Psoas muscle (tissue), 8 donors: Measurements from ENCODE around the gene SCAPER. TPM values are rescaled to one million over a fixed set of nuclear protein-coding genes. Genes with fewer than 3 reads are reported as not detected.

Source experiments
- ATAC-seq, 4 donors: fragments of 200-7000 bp; cut with Tn5 transposase; one replicate each; pipeline ENCODE4 v1.9.1; 2020; ENCODE audit warnings: moderate library complexity in 3 of 4, mild to moderate bottlenecking in 2 of 4
- DNase-seq, 2 donors: peaks; one replicate each; pipeline ENCODE4 v3.0.0-alpha.2; 2020
- H3K27ac ChIP-seq: fragments of 200-600 bp; one replicate; pipeline ENCODE4 v1.8.0; 2022
- H3K27me3 ChIP-seq, 3 donors: fragments of 200-600 bp in 1 of 3; one replicate each; pipeline versions ENCODE4 v1.6.1 to v1.8.0; 2013 to 2022; ENCODE audit warnings: low read length in 2 of 3, mild to moderate bottlenecking in 2 of 3, moderate library complexity in 1 of 3; ENCODE audit not compliant: insufficient read depth in 3 of 3
- H3K36me3 ChIP-seq, 2 donors: fragments of 200-600 bp in 1 of 2; one replicate each; pipeline versions ENCODE4 v1.6.1 to v1.8.0; 2013 to 2022; ENCODE audit warnings: low read depth in 1 of 2, mild to moderate bottlenecking in 1 of 2, moderate library complexity in 1 of 2; ENCODE audit not compliant: insufficient read depth in 1 of 2
- H3K4me1 ChIP-seq: fragments of 200-600 bp; one replicate; pipeline ENCODE4 v1.8.0; 2022
- H3K4me3 ChIP-seq: fragments of 200-600 bp; one replicate; pipeline ENCODE4 v1.8.0; 2022; ENCODE audit warnings: mild to moderate bottlenecking
- H3K9me3 ChIP-seq: fragments of 200-600 bp; one replicate; pipeline ENCODE4 v1.8.0; 2022
- WGBS, 3 donors: extraction: QIAGEN DNeasy Blood & Tissue Kit; methylation state at CpG; one replicate each; pipeline versions ENCODE4 v1.1.6 to v1.1.7; 2013; 5-methylcytosine and 5-hydroxymethylcytosine counted together
- intact Hi-C, 2 donors: fragments of 100-400 bp; cut with DNase I; formaldehyde crosslinking; loops; one replicate each; pipeline versions ENCODE4 v1.11.0 to v1.14.2; 2022
- polyA plus RNA-seq, 3 donors: library from polyadenylated mRNA; stranded (reverse); fragments of 200-250 nt; gene quantifications; one replicate each; pipeline ENCODE4 v1.2.3, GENCODE V29; 2013
- total RNA-seq, 4 donors: library from RNA; stranded (reverse); fragmentation: NEBNext Ultra II Directional in 2 of 4; extraction: Animal tissue kit (Norgen Biotek cat#: 25700) in 2 of 4; gene quantifications; one replicate each; pipeline versions ENCODE4 v1.2.1 to v1.2.4, GENCODE V29; 2021 to 2023
- TF ChIP-seq, protein P1 (sequence below): fragments of 200-600 bp; IDR thresholded peaks from one replicate; pipeline ENCODE4 v1.8.0; 2022; ENCODE audit warnings: antibody characterized with exemption
- donor health status: healthy with polysubstance abuse.
- donor health status: DM: no; HTN: no; CAD: no; lungs with moderate emphysema.
- donor health status: Bipolar disorder and iron deficiency.
- donor health status: healthy.
- donor health status: DM: yes; HTN: yes; CAD: no.
- donor health status: DM: no; HTN: no; CAD: no.
- donor health status: DM: no; HTN: no; CAD: no.
- donor health status: DM: yes; HTN: yes; CAD: no.

The SCAPER gene
- total and polyA plus RNA-seq, 7 donors = 4.1 to 28.7 (median 20.0) TPM

DNA sequence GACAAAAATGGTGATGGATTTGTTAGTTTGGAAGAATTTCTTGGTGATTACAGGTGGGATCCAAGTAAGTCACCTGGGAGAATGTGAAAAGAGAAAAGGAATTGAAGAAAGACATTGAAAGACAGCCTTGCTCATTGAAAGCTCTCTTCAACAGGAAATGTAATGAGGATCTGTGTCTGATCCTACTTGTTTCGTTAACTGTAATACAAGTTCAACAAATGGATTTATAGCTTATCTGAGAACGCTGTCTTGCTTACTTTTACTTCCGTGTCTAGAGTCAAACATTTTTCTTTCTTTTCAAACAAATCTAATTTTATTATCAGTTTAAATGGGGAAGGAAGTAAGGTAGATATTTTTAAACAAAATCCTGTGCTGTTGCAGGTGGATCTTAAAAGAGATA, 42.3 kb upstream of the SCAPER start:
- Histone ChIP-seq H3K4me1 (no peaks in the 10 kb centered on the region), H3K27ac (no peak overlapping the region), H3K27me3 (no peaks in the 10 kb centered on the region), H3K9me3 (no peaks in the 10 kb centered on the region), H3K4me3 (no peak overlapping the region), H3K36me3 (peaks cover 0 to 70% of the 10 kb centered on the region in 2 donors)
- ATAC-seq = no peak
- no peak for DNase-seq
- 88 to 95% (median 93%) methylated on average over 3 of the region's 3 CpGs for WGBS, 3 donors
- TF ChIP-seq, protein P1, sequence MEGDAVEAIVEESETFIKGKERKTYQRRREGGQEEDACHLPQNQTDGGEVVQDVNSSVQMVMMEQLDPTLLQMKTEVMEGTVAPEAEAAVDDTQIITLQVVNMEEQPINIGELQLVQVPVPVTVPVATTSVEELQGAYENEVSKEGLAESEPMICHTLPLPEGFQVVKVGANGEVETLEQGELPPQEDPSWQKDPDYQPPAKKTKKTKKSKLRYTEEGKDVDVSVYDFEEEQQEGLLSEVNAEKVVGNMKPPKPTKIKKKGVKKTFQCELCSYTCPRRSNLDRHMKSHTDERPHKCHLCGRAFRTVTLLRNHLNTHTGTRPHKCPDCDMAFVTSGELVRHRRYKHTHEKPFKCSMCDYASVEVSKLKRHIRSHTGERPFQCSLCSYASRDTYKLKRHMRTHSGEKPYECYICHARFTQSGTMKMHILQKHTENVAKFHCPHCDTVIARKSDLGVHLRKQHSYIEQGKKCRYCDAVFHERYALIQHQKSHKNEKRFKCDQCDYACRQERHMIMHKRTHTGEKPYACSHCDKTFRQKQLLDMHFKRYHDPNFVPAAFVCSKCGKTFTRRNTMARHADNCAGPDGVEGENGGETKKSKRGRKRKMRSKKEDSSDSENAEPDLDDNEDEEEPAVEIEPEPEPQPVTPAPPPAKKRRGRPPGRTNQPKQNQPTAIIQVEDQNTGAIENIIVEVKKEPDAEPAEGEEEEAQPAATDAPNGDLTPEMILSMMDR = no peak
- intact Hi-C loops = no loop called here

DNA sequence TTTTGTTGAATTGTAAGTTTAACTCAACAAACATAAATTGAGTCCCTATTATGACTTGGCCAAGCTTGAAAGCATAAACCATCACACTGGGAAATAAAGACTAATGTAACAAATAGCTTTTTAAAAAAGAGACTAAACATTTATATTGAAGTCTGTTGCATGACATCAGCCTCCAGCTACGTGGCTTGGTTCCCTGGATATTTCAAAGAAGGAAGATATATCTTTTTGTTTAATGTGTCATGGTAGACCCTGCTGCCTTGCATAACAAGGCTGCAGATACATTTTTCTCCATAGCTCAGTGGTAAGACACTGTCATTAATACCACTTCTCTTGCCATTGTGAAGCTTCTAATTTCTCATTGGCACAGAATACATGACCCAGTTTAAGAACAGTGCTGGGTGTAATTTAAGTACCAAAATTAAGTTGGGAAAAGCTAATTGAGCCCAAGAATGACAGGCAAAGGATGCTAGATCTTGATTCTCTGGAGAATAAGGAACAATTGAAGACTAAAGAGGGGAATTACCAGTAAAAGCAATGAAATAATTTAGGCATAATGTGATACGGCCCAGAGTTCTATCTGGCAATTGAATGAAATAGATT, 40.5 kb upstream of the SCAPER start:
- H3K9me3 ChIP-seq = no peaks in the 10 kb centered on the region
- intact Hi-C loops = no loop called here
- TF ChIP-seq, protein P1 = no peak
- WGBS, 3 donors = 90 to 93% (median 92%) methylated on average over 2 of the region's 2 CpGs
- no peak overlapping the region for H3K27ac ChIP-seq
- ATAC-seq = no peak
- H3K36me3 ChIP-seq = peaks cover 0 to 59% of the 10 kb centered on the region in 2 donors
- DNase-seq = no peak
- H3K4me1 ChIP-seq = peaks cover 4% of the 10 kb centered on the region
- H3K27me3 ChIP-seq = no peaks in the 10 kb centered on the region
- no peak overlapping the region for H3K4me3 ChIP-seq

DNA sequence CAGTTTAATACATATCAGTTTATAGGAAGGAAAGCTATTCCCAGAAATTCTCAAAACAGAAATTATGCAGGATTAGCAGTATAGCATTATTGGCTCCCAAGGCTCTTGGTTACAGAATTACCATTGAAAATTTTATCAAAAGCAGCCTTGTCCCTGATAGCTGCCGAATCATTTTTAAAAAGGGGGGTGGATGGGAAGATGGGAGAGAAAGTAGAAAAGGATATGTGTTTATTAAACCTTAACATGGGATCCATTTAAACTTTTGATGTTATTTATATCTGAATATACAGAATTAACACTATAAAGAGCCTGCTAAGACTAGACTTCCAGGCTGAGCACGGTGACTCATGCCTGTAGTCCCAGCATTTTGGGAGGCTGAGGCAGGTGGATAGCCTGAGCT, 37.2 kb upstream of the SCAPER start:
- WGBS, 3 donors = 90 to 100% (median 92%) methylated on average over 2 of the region's 2 CpGs
- DNase-seq = no peak
- H3K27me3 ChIP-seq = no peaks in the 10 kb centered on the region
- H3K4me3 ChIP-seq = no peak overlapping the region
- peaks cover 4% of the 10 kb centered on the region for H3K4me1 ChIP-seq
- no peak for ATAC-seq
- intact Hi-C loops = no loop called here
- no peaks in the 10 kb centered on the region for H3K9me3 ChIP-seq
- TF ChIP-seq, protein P1 = no peak
- peaks cover 2 to 36% of the 10 kb centered on the region in 2 donors for H3K36me3 ChIP-seq
- no peak overlapping the region for H3K27ac ChIP-seq

DNA sequence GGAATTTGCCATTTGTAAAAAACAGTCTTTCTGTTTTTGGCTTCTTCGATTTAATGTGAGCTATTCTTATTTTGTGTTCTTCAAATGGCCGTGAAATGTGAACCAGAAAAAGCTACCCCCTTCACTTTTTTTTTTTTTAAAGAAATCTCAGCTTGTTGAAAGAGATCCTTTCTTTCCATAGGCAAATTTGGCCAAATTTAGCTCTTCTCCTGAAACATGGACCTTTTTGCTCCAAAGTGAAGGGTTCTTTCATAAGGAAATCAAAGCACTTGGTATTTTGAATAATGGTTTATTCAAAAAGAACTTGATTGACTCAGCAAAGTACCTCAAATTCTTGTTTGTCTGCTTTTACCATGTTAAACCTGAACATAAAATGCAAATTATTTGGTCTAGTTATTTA, 36.5 kb upstream of the SCAPER start:
- H3K27me3 ChIP-seq = no peaks in the 10 kb centered on the region
- H3K9me3 ChIP-seq = no peaks in the 10 kb centered on the region
- H3K4me3 ChIP-seq = no peak overlapping the region
- 43 to 72% (median 53%) methylated on average over 2 of the region's 2 CpGs for WGBS, 3 donors
- DNase-seq = no peak
- TF ChIP-seq, protein P1 = no peak
- peaks cover 4% of the 10 kb centered on the region for H3K4me1 ChIP-seq
- intact Hi-C loops = no loop called here
- peaks cover 4 to 42% of the 10 kb centered on the region in 2 donors for H3K36me3 ChIP-seq
- no peak for ATAC-seq
- no peak overlapping the region for H3K27ac ChIP-seq

DNA sequence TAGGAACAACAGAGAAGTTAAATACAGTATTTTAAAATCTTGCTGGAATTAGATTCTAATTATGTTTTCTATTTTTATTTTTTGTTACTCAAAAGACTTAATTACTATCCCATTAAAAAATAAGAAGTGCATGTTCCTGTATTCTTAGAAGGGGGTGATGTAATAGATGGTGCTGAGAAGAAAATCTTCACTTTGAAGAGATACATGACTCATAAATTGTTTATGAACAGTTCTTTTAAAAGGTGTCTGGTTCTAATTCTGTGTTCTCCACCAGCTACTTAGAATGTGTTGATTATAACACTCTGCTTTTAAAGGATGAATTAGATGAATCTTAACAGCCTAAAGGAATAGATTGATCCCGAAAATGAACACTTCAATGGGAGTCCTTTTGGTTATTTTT, 34.6 kb upstream of the SCAPER start:
- WGBS, 3 donors = 0% methylated on average over 1 of the region's 1 CpG
- TF ChIP-seq, protein P1 = no peak
- H3K4me3 ChIP-seq = no peak overlapping the region
- H3K9me3 ChIP-seq = no peaks in the 10 kb centered on the region
- peaks cover 4% of the 10 kb centered on the region for H3K4me1 ChIP-seq
- peaks cover 8 to 50% of the 10 kb centered on the region in 2 donors for H3K36me3 ChIP-seq
- intact Hi-C loops = no loop called here
- H3K27me3 ChIP-seq = no peaks in the 10 kb centered on the region
- H3K27ac ChIP-seq = no peak overlapping the region
- DNase-seq = no peak
- ATAC-seq = no peak
